Ovary (tissue), 3 donors: Measurements from ENCODE around the gene EGR4.

ENCODE experiments used
- POLR2A ChIP-seq: fragments of 450-650 bp; IDR thresholded peaks from one replicate; pipeline ENCODE4 v1.6.1; 2017; ENCODE audit warnings: antibody characterized with exemption, mild to moderate bottlenecking, moderate library complexity
- TF ChIP-seq, protein P1 (sequence below), 3 donors: fragments of 450-650 bp in 2 of 3; fragments of 200-600 bp in 1 of 3; IDR thresholded peaks; one replicate each; pipeline versions ENCODE4 v1.5.1 to v1.8.0; 2016 to 2022; ENCODE audit warnings: antibody characterized with exemption in 3 of 3, mild to moderate bottlenecking in 1 of 3
- donor health status: DM: no; HTN: no; CAD: no.

DNA sequence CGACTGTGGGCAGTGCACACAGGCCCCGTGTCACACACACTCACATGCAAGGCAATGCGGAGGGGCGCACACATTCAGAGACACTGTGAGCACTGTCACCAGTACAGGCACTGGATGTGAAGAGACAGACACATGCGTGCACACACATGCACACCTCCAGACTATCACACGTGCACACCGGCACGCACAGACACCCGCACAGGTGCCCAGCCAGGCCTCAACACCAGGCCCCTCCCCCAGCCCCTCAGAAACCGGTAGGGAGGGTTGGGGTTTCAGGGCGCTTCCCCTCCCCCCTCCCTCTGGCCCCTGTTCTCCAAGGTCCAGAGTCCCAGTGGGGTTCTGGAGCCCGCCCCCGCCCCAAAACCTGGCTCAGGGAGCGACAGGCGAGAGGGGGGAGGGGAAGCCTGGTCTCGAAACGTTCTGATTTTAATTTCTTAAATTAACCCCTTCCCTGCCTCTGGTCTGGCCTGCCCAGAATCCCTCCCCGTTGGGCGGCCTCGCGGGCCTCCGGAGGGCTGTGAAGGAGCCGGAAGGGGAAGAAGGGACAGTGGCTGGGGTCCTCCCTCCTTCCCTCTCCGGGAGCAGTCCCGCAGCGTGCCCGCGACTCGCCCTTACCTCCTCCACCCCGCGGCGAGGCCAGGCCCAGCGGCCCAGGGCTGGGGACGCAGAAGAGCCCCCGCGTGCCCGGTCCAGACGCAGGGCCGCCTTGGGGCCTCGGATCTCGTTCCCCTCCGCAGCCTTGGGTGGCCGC is 9.6 kb downstream of the EGR4 start:
- TF ChIP-seq, protein P1, sequence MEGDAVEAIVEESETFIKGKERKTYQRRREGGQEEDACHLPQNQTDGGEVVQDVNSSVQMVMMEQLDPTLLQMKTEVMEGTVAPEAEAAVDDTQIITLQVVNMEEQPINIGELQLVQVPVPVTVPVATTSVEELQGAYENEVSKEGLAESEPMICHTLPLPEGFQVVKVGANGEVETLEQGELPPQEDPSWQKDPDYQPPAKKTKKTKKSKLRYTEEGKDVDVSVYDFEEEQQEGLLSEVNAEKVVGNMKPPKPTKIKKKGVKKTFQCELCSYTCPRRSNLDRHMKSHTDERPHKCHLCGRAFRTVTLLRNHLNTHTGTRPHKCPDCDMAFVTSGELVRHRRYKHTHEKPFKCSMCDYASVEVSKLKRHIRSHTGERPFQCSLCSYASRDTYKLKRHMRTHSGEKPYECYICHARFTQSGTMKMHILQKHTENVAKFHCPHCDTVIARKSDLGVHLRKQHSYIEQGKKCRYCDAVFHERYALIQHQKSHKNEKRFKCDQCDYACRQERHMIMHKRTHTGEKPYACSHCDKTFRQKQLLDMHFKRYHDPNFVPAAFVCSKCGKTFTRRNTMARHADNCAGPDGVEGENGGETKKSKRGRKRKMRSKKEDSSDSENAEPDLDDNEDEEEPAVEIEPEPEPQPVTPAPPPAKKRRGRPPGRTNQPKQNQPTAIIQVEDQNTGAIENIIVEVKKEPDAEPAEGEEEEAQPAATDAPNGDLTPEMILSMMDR (IDR thresholded peaks at IDR 0.05) = no peak
- no peak for TF ChIP-seq POLR2A
